KMS-11 (cell line): ENCODE measurements around the gene FKBP1B.

ENCODE experiments used
- H2AFZ ChIP-seq: fragments of 200-600 bp; sonication (generic); 2 replicates; pipeline ENCODE4 v1.6.1; 2016; ENCODE audit warnings: antibody characterized with exemption, mixed run types, low read depth
- H3K27ac ChIP-seq: fragments of 200-600 bp; sonication (generic); 2 replicates; pipeline ENCODE4 v1.6.1; 2016; ENCODE audit warnings: mild to moderate bottlenecking, mixed run types
- H3K27me3 ChIP-seq: fragments of 200-600 bp; sonication (generic); 2 replicates; pipeline ENCODE4 v1.6.1; 2017; ENCODE audit warnings: mild to moderate bottlenecking, low read depth, mixed run types, moderate library complexity; ENCODE audit not compliant: insufficient read depth
- H3K36me3 ChIP-seq: fragments of 200-600 bp; sonication (generic); 2 replicates; pipeline ENCODE4 v1.6.1; 2017; ENCODE audit warnings: mild to moderate bottlenecking, mixed run types; ENCODE audit not compliant: insufficient read depth
- H3K4me1 ChIP-seq: fragments of 200-600 bp; sonication (generic); 2 replicates; pipeline ENCODE4 v1.6.1; 2016; ENCODE audit warnings: mild to moderate bottlenecking, low read depth, mixed run types; ENCODE audit not compliant: poor library complexity, severe bottlenecking
- H3K4me2 ChIP-seq: fragments of 200-600 bp; sonication (generic); 2 replicates; pipeline ENCODE4 v1.7.0; 2016; ENCODE audit warnings: mild to moderate bottlenecking, mixed run types
- H3K4me3 ChIP-seq: fragments of 200-600 bp; sonication (generic); IDR thresholded peaks from 2 replicates; pipeline ENCODE4 v1.6.1; 2017; ENCODE audit warnings: low read depth, low read length, mixed read lengths; ENCODE audit not compliant: insufficient read depth
- H3K79me2 ChIP-seq: fragments of 200-600 bp; sonication (generic); 2 replicates; pipeline ENCODE4 v1.6.1; 2016; ENCODE audit warnings: low read depth, mixed run types; ENCODE audit not compliant: insufficient read depth
- H3K9ac ChIP-seq: fragments of 200-600 bp; sonication (generic); 2 replicates; pipeline ENCODE4 v1.6.1; 2016; ENCODE audit warnings: mild to moderate bottlenecking, mixed run types
- H4K20me1 ChIP-seq: fragments of 200-600 bp; sonication (generic); 2 replicates; pipeline ENCODE4 v1.6.1; 2016; ENCODE audit warnings: mild to moderate bottlenecking, mixed run types; ENCODE audit not compliant: insufficient read depth
- TF ChIP-seq, protein P1 (sequence below): fragments of 200-600 bp; sonication (generic); conservative IDR thresholded peaks from 2 replicates; pipeline ENCODE4 v1.6.1; 2017; ENCODE audit warnings: low read depth, mild to moderate bottlenecking, antibody characterized with exemption, low read length, moderate library complexity, mixed read lengths

The FKBP1B gene

DNA sequence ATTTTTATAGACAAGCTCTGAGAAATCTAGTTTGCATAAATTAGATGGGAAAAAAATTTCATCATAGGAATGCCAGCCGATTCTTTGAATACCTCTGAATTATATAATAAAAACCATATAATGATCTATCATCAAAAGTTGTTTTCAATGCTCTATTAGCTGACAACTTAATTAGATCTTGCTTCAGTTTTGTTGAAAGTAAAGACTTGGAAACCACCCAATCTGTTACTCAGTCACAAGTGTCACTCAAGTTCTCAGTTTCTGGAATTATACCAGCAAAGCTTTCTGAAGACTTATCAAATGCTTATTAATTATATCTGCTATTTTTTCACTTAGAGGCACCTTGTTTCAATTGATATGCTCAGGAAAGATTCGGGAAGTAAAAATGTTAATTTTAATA lies 52.5 kb downstream of the FKBP1B start:
- Histone ChIP-seq H3K27me3 (no peaks in the 10 kb centered on the region), H4K20me1 (no peaks in the 10 kb centered on the region), H3K79me2 (no peaks in the 10 kb centered on the region), H3K4me3 (no peak overlapping the region), H3K36me3 (no peaks in the 10 kb centered on the region), H3K27ac (no peak overlapping the region), H3K9ac (no peak overlapping the region), H3K4me1 (no peaks in the 10 kb centered on the region), H3K4me2 (no peak overlapping the region), H2AFZ (no peak overlapping the region)
- TF ChIP-seq, protein P1, sequence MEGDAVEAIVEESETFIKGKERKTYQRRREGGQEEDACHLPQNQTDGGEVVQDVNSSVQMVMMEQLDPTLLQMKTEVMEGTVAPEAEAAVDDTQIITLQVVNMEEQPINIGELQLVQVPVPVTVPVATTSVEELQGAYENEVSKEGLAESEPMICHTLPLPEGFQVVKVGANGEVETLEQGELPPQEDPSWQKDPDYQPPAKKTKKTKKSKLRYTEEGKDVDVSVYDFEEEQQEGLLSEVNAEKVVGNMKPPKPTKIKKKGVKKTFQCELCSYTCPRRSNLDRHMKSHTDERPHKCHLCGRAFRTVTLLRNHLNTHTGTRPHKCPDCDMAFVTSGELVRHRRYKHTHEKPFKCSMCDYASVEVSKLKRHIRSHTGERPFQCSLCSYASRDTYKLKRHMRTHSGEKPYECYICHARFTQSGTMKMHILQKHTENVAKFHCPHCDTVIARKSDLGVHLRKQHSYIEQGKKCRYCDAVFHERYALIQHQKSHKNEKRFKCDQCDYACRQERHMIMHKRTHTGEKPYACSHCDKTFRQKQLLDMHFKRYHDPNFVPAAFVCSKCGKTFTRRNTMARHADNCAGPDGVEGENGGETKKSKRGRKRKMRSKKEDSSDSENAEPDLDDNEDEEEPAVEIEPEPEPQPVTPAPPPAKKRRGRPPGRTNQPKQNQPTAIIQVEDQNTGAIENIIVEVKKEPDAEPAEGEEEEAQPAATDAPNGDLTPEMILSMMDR = no peak

DNA sequence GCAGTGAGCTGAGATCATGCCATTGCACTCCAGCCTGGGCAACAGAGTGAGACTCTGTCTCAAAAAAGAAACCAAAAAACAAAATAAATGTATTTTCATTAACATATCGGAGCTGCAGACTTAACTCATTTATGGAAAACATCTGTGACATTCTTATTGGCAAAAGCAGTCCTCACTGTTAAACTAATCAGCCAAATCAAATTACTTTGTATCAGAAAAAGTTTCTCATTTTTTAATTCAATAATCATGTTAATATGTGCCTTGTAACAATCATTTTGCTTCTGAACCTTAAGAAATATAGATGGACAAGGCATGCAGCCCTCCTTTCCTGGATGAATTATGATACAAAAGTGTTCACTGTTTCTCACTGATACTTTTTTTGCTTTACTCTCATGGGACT lies 53.1 kb downstream of the FKBP1B start:
- no peak overlapping the region for H2AFZ ChIP-seq
- H3K79me2 ChIP-seq = no peaks in the 10 kb centered on the region
- H3K36me3 ChIP-seq = no peaks in the 10 kb centered on the region
- no peak overlapping the region for H3K4me3 ChIP-seq
- H3K9ac ChIP-seq = no peak overlapping the region
- TF ChIP-seq, protein P1 = no peak
- H4K20me1 ChIP-seq = no peaks in the 10 kb centered on the region
- H3K4me1 ChIP-seq = no peaks in the 10 kb centered on the region
- no peak overlapping the region for H3K27ac ChIP-seq
- no peaks in the 10 kb centered on the region for H3K27me3 ChIP-seq
- no peak overlapping the region for H3K4me2 ChIP-seq

DNA sequence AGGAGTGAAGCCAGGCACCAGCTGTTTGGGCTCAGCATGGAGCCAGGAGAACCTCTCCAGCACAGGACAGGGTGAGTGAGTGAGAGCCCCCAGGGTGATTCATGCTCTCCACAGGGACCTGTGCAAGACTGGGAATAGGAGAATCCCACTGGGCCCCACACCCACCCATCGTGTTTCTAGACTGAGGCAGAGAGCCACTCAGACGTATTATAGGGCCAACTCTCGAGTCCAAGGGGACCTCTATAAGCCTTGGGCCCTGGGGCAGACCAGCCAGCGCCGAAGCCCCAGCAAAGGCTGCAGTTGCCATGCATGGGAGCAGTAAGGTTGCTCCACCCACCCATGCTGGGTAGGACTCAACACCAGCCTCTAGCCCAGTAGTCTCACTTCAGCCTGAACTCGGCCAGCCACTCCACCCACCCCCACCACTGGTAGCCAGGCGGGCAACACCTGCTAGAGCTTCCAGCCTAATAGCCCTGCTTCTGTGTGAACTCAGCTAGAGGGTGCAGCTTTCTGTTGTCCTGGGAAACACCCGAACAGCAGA lies 54.6 kb downstream of the FKBP1B start:
- Histone ChIP-seq H3K79me2 (no peaks in the 10 kb centered on the region), H3K36me3 (no peaks in the 10 kb centered on the region), H3K4me2 (no peak overlapping the region), H2AFZ (no peak overlapping the region), H3K27me3 (no peaks in the 10 kb centered on the region), H3K4me3 (no peak overlapping the region), H3K9ac (no peak overlapping the region), H3K27ac (no peak overlapping the region), H3K4me1 (no peaks in the 10 kb centered on the region), H4K20me1 (no peaks in the 10 kb centered on the region)
- TF ChIP-seq, protein P1 = no peak

DNA sequence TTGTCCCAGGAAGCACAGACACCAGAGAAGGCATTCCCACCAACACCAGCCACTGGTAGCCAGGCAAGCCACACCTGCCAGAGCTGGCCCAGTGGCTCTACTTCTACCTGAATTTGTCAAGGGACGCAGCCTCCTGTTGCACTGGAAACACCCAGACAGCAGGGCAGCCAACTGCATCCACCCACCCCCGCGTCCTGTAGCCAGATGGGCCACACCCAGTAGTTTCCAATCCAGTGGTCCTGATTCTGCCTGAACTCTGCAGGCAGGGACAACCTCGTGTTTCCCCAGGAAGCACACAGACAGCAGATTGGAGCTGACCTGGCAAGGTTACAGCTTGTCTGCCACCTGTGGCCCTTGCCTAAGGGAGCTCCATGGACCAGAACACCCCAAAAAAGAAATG lies 55.4 kb downstream of the FKBP1B start:
- no peak overlapping the region for H2AFZ ChIP-seq
- H3K4me1 ChIP-seq = no peaks in the 10 kb centered on the region
- H4K20me1 ChIP-seq = no peaks in the 10 kb centered on the region
- TF ChIP-seq, protein P1 = no peak
- no peak overlapping the region for H3K4me3 ChIP-seq
- no peak overlapping the region for H3K9ac ChIP-seq
- H3K27ac ChIP-seq = no peak overlapping the region
- H3K79me2 ChIP-seq = no peaks in the 10 kb centered on the region
- no peaks in the 10 kb centered on the region for H3K36me3 ChIP-seq
- H3K4me2 ChIP-seq = no peak overlapping the region
- H3K27me3 ChIP-seq = no peaks in the 10 kb centered on the region

DNA sequence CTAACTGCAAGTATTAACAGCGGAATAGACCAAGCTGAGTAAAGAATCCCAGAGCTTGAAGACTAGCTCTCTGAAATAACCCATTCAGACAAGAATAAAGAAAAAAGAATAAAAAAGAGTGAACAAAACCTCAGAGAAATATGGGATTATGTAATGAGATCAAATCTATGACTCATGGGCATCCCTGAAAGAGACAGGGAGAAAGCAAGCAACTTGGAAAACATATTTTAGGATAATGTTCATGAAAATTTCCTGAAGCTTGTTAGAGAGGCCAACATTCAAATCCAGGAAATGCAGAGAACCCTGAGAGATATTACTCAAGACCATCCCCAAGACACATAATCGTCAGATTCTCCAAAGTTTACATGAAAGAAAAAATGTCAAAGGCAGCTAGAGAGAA lies 56.3 kb downstream of the FKBP1B start:
- H3K36me3 ChIP-seq = no peaks in the 10 kb centered on the region
- no peaks in the 10 kb centered on the region for H3K27me3 ChIP-seq
- H3K27ac ChIP-seq = no peak overlapping the region
- no peaks in the 10 kb centered on the region for H3K4me1 ChIP-seq
- H3K9ac ChIP-seq = no peak overlapping the region
- no peak overlapping the region for H3K4me2 ChIP-seq
- H2AFZ ChIP-seq = no peak overlapping the region
- no peak overlapping the region for H3K4me3 ChIP-seq
- TF ChIP-seq, protein P1 = no peak
- H4K20me1 ChIP-seq = no peaks in the 10 kb centered on the region
- no peaks in the 10 kb centered on the region for H3K79me2 ChIP-seq
